Loucy (cell line): ENCODE data around the gene ZBTB38.

Experiments used
- EZH2phosphoT487 ChIP-seq: fragments of 200-600 bp; IDR thresholded peaks from 2 replicates; pipeline ENCODE4 v1.6.1; 2018; ENCODE audit warnings: antibody characterized with exemption, mild to moderate bottlenecking, moderate library complexity, borderline replicate concordance
- TF ChIP-seq, protein P1 (sequence below): fragments of 200-600 bp; sonication (generic); conservative IDR thresholded peaks from 2 replicates; pipeline ENCODE4 v1.5.1; 2014; ENCODE audit warnings: mild to moderate bottlenecking, antibody characterized with exemption, low read length

DNA sequence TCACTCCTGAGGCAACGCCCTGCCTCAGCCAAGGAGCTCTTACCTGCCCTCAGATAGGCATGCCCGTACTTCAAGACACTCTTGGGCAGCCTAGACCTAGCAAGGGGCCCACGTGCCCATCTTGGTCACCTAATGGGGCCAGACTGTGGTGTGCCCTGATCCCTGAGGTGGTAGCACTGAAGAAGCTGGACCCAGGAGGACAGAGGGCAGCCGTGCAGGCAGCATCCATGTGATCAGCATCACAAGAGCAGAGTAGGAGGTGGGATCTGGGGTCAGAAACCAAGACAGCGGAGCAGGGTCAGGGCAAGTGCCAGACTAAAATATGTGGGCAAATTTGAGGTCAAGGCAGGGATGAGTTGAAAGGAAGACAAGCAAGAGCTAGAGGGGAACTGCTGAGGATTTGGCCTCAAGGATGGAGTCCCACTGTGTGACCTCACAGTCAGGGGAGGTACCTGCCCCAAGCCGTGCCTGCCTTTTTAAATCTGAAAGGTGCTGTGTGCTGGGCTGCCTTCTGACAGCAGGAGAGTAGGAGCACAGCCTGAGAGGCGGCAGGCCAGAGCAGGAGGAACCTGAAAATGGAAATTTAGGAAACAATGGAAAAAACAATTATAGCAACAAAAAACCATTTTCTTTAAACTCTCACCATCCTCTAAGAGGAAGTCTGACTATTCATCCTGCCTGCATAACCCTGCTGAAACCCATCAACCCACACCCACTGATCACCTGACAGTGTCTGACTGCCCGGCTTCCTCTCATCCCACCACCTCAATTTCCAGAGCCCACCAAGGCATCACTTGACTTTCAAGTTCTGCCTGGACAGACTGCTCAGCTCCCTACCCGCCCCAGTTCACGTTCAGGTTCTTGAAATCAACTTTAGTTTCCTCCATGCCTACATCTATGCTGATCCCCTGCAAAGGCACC is 7.3 kb downstream of the ZBTB38 start:
- TF ChIP-seq, protein P1, sequence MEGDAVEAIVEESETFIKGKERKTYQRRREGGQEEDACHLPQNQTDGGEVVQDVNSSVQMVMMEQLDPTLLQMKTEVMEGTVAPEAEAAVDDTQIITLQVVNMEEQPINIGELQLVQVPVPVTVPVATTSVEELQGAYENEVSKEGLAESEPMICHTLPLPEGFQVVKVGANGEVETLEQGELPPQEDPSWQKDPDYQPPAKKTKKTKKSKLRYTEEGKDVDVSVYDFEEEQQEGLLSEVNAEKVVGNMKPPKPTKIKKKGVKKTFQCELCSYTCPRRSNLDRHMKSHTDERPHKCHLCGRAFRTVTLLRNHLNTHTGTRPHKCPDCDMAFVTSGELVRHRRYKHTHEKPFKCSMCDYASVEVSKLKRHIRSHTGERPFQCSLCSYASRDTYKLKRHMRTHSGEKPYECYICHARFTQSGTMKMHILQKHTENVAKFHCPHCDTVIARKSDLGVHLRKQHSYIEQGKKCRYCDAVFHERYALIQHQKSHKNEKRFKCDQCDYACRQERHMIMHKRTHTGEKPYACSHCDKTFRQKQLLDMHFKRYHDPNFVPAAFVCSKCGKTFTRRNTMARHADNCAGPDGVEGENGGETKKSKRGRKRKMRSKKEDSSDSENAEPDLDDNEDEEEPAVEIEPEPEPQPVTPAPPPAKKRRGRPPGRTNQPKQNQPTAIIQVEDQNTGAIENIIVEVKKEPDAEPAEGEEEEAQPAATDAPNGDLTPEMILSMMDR = no peak
- no peak for TF ChIP-seq EZH2phosphoT487
